CD4-positive, alpha-beta T cell treated with Interleukin-10 for 1 hour (primary cell): ENCODE data around the gene VTI1A.

Source experiments
- DNase-seq: peaks from one replicate; pipeline ENCODE4 v3.0.0-alpha.2; 2020

The VTI1A gene

DNA sequence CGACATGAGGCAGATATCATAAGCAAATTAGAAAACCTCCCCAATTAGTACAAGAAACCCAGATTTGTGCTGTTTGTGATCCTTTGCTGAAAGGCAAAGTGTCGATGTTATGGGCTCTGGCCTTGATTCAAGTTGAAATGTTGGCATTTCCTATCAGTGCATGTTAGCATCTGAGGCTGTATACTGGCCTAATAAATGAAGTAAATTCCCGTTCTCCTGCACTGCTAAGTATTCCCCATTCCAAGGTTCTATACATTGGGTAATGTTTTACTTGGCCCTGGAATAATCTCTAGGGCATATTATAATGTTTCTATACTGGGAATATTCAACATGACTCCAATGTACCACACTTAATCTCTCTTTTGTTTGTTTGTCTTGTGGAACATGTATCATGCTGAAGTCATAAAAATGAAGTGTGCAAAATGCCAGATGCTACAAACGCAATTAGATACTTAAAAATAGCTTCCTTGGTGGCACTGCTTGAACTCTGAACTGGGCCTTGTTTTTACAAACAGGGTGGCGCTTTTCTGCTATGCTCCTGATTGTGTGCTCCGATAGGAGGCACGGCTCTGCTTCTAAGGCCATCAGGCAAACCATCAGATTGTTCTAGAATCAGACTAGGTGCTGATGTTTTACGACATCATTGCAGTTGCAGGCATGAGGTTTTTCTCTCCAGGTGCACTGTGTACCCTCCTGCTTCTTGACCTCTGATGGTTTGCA, 346.3 kb downstream of the VTI1A start:
- DNase-seq = no peak

DNA sequence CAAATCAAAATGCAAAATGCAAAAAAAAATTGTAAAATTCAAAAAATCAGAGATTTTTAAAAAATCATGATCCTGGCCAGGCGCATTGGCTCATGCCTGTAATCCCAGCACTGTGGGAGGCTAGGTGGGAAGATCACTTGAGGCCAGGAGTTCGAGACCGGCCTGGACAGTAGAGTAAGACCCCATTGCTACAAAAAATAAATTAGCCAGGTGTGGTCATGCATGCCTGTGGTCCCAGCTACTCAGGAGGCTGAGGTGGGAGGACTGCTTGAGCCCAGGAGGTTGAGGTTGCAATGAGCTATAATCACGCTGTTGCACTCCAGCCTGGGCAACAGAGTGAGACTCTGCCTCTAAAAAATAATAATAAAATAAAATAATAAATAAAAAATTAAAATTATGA, 347.2 kb downstream of the VTI1A start:
- DNase-seq = no peak

DNA sequence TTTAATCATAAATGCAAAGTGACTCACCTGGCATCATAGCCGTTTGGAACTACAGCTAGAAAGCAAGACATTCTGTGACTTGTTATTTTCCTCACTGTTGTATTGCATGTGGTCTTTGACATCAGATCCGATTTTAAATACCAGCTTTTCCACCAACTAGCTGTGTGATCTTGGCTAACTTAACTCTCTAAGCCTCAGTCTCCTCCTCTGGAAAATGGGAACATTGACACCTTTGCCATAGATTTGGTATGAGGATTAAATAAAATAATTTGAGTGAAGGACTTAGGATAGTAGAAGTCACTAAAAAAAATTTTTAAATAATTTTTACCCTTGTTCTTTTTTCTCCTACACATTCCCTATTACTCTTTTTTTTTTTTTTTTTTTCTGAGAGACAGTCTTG, 348.1 kb downstream of the VTI1A start:
- DNase-seq = no peak

DNA sequence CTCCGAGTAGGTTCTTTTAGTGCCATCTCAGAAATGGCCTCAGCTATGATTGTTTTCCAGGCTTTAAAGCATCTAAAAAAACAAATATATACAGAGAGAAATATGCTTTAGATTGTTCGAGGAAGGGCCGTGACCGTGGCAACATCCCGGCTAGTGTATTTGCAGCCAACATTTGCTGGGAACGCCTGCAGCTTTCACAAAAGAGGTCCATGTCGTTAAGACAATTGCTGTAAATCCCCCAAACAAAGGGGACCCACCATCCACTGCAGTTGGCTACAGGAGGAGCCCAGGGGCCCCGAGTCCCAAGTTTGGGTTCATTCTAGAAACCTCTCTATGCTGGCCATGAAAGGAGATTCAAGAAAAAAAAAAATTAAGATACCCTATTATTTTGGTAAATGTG, 350.2 kb downstream of the VTI1A start:
- DNase-seq = no peak

DNA sequence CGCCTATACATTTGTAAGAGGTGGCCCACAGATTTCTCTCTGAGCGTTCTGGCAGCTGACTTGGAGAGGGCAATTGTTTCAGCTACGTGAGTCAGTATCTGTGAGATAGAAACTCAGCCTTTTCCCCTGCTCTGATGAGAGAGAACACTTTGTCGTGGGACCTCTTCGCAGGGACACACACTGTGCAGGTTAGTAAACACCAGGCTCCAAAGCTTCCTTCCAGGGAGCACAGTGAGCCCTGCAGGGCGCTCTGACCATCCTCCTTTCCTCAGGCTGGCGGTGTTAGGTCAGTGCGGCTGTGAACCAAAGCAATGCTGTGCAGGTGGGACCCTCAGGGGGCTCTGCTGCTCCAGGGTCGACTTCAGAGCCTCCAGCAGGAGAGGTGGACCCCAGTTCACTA, 350.8 kb downstream of the VTI1A start:
- no peak for DNase-seq

DNA sequence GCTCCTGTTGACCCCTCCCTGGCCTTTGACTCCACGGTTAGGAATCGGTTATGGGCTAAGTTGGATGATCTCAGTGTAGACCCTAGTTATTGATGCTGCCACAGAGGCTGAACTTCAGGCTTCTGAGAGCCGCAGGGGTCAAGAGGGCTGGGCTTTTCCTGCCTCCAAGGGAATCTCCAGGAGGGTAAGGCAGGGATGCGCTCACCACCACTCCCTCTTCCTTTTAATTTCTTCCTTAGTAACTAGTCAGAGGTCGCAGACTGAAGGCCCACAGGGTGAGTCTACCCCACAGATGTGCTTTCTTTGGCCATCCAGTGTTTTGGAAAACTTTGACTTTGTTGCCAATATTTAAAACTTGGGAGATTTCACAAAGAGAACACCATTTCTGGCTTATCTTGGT, 352.0 kb downstream of the VTI1A start:
- DNase-seq = no peak

DNA sequence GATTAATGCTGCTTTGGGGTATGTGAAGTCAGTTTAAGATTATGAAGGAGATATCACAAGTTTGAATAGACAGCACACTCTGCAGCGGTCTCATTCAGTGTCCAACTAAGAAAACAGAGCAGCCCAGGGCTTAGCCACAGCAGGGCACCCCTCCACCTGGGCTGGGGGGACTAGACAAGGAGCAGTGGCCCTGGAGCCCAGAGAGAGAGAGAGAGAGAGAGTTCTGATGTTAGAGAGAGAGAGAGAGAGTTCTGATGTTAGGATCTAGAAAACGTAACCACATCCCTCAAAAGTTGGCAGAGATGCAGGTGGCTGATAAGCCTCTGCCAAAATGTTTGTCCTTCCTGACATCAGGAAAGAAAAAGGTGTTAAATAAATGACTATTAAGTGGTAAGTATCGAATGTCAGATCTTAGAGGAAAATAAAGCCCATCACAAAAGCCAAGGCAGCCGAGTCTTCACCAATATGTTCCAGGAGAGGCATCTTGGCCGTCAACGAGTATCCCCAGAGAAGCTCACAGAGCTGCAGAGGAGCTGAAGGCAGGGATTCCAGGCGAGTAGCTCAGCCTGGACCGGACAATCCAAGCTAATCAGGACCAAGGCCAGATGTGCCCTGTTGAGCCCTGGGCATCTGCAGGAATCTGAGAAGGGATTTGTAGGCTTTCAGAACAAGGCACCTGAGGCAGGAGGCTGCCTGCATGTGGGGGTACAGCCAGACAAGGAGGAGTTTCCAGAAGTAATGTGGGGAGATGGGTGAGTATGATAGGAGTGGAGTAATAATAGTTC, 352.9 kb downstream of the VTI1A start:
- no peak for DNase-seq

DNA sequence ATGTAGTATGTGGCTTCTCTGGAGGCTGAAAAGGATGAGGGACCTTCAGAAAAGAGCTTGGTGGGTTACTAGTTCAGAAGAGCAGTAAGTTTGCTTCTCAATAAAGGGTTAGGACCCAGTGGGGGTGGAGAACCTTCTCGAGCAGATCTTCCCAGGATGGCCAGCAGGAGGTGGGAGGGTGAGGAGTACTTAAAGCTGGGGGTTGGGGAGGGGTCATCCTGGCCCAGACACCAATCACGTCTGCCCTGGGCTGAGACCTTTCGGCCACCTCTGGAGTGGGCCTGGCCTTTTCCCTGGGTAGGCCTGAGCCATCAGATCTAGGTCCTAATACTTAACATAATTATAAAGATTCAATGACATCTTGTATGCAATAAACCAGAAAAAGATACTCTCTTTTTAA, 354.0 kb downstream of the VTI1A start:
- no peak for DNase-seq

DNA sequence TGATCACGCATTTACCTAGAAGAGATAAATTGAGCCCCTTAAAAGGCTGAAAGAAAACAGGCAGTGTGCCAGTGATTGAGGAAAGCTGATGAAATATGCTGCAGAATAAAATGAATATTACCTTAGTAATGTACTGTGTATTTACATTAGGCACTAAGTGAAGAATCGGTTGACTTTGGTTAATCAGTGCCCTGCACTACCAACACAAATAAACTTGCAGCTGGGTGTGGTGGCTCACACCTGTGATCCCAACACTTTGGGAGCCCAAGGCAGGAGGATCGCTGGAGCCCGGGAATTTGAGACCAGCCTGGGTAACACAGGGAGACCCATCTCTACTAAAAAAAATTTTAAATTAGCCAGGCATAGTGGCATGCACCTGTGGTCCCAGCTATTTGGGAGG, 354.7 kb downstream of the VTI1A start:
- DNase-seq = no peak

DNA sequence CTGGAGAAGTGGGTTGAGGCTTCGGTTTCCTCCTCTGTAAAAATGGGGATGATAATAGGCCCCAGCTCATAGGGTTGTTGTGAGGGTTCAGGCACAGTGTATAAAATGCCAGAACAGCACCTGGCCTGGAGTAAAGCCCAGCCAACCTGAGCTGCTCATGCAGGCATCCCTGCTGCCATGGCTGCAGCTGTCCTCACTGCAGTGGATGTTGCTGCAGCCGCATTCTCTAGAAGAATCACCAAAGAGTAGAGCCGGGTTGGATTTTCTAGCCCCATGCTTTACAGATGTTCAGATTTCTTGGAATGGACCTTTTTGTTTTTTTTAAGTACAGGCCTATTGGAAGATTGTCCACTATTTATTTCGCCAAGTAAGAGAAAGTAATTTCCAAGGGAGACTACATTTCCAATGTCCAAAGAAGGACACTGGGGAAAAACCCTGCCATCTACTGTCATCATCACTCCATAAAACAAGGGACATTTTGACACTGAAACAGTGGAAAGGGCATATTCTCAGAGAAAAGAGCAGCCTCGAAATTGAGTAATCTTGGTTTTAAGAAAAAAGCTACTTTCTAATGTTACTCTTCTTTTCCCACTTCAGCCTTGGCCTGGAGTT, 355.5 kb downstream of the VTI1A start:
- no peak for DNase-seq

DNA sequence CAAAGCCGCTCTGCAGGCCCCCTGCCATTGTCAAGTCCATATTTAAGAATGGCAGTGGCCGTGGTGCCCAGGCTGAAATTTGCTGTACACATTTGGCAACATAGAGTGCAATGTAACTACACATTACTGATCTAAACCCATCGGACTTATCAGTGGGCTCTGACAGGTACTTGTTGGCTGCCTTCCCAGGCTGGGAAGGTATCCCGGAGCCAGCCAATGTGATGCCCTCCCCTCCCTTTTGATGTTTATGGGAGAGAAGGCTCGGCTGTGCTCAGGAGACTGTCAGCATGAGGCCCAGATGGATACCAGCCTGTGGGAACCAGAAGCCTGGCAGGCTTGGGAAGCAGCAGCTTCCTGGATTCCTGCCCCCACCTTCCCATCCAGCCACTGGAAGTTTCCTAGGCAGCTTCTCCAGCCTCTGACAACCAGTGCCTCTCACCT, 357.0 kb downstream of the VTI1A start:
- DNase-seq = no peak

DNA sequence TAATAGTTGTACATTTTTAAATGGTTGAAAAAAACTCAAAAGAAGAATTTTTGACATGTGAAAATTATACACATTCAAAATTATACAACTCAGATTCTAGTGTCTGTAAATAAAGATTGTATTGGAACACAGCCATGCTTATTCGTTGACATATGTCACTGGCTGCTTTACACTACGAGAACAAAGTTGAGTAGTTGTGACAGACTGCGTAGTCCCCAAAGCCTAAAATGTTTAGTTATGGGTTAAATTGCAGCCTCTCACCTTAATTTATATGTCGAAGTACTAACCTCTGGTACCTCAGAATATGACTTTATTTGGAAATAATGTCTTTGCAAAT, 358.2 kb downstream of the VTI1A start:
- DNase-seq = no peak

DNA sequence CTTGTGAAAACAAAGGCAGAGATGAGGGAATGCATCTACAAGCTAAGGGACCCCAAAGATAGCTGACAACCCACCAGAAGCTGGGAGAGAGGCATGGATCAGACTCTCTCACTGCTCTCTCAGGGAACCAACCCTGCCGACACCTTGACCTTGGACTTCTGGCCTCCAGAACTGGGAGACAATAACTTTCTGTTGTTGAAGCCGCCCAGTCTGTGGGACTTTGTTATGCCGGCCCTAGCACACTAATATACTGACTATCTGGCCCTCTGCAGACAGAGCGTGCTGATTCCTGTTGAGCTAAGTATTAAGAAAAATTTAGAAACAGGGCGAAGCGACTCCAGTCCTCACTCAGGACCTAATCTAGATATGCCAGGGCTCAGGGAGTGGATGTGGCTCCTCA, 358.7 kb downstream of the VTI1A start:
- no peak for DNase-seq

DNA sequence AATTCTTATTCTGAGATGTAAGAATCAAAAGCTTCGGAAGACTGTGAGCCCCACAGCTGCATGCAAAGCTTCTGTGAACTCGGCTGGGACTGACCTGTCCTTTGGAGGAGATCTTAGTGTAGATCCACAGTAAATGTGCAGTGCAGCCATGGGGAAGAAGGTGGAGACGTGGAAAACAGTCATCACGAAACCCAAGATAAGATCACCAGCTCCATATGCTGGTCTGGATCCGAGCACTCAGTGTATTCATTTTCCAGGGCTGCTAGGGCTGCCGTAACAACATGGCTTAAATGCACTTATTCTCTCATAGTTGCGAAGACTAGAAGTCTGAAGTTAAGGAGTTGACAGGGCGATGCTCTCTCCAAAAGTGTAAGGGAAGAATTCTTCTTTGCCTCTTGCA, 360.0 kb downstream of the VTI1A start:
- no peak for DNase-seq

DNA sequence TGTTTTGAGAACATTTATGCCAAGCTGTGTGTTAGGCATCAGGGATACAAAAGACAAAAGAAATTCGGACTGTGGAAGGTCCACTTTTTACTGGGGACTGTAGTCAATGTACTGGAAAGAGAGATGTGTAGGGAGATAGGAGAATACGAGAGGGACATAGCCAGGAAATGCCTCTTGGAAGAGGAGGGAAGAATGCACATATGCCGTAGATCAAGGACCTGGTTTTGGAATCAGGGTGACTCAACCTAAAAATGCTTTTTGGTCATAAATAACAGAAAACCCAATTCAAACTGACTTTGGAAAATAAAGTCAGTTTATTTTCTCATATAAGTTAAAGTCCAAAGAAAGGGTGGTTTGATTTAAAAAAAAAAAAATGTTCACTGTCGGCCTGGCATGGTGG, 362.7 kb downstream of the VTI1A start:
- DNase-seq = no peak

DNA sequence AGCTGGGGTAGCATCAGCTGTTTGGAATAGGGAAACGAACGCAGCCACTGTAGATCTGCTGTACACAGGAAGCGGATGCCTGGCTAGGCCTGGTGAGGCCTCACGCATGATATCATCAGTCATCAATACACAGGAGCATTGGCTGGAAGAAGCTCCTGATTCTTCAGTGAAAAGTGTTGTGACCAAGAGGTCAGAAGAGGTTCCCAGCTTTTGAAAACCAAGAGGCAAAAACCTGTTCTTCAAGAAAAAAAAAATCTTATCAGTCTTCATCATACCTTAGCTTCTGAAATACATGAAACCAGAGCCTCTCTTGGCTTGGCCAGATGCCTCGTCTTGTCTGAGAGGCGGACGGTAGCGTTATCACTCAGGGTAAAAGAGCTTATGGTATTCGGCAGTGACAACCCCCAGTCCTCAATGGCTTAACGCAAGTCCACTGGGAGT, 363.7 kb downstream of the VTI1A start:
- no peak for DNase-seq

DNA sequence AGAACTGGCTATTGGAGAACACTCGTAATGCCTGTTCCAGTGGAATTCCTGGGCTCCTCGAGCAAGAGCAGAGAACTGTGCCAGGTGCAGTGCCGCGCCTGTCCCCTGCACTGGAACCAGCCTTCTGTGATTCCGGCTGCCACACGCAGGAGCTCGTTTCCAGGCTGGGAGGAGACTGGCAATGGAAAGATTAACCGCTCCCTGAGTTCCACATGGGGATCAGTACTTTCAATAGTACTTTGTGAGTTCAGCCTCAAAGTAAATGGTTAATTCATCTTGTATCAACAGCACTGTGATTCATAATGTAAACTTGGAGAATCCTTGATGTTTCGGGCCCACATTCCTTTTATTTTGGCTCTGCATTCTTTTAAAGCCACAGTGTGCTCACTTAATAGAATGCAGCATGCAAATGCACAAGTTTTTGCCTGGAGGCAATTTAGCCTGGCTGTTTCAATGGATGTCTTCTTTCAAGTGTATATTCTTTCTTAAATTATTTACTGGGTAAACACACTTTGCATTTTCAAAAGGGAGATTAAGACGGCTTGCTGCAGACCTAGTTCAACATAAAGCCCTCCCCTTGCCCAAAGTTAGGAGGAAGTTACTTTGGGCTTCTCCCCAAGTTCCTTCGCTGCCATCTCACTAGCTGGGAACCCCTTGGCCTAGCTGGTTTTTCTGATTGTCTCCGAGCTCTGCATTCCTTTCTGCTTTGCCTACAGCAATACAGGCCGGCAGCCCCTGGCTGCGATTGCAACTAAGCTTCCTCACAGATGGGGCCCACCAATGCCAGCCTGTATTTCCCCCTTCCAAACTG, 364.9 kb downstream of the VTI1A start:
- no peak for DNase-seq

DNA sequence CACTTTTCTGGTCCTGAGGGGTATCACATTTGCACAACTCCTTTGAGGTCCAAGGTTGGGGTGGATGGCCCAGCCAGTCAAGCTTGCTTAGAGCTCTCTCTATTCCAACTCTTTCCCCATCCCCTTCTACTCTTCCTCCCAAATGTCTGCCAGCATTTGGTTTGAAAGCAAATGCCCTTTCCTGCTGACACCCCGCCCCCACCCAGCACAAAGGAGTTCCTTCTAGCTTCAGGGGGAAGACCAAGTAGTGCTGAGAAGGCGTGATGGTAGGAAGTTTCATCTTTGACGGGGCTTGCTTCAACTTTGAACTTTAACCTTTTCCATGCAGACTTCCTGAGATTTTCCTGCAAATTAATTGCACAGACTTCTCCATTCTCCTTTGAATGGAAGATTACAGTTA, 365.6 kb downstream of the VTI1A start:
- no peak for DNase-seq

DNA sequence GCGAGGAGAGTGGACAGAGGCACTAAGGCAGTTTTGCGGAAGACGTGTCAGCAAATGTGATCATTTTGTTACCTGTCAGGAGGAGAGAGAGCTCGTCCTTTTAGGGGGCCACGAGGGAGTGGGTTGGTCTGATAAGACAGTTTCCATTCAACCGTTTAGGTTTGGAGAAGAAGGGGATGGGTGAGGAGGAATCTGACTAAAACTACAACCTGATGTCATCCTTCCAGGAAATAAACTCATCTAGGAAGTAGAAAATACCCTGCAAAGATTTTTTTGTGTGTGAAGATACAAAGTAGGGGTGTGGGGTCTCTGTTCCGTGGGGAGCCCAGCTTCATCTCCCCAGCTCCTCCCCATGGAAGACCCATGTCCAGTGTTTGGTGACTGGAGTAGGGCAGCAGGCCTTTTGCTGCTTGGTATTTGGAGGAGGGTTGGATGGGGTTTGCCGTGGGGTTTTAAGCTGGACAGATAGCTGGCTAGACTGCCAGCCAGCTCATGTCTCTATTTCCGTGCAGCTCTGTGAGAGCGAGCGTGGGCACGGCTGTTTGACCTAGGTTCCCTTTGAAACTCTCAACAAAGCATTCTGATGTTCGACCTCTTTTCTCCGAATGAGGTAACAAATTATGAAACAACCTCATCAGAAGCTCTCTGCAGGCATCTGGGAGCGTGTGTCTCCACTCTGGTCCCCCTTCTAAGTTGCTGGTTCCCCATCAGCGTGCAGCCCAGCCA, 367.0 kb downstream of the VTI1A start:
- no peak for DNase-seq

DNA sequence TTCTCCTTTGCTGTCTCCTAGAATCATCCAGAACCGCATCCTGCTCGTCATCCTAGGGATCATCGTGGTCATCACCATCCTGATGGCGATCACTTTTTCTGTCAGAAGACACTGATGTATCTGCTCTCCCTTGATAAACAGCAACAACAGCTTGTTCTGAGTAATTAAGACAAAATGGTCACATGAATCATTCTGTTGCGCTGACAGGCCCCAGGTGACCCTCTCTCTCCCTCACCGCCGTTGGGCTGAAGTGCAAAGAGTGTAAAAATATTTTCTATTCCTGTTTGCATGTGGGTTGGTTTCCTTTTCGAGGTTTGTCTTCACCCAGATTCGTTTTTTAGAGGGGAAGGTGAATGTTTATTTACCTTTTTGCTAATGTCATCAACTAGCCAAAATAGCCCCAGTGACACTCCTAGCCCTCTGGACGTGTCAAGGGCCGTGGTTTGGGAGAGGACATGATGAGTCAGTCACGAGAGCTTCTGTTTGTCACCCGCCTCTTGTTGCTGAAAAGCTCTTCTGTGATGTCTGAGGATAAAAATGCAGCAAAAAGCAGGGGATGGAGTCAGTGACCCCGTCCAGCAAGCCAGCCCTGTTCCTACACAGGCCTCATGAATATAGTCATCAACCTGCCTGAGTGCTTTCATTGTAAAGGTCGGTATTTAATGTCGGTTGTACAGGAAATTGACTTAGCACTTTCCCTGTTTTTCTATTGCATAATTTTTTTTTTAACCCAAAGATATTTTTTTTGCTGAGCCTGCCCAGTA, 368.4 kb downstream of the VTI1A start:
- DNase-seq = no peak

DNA sequence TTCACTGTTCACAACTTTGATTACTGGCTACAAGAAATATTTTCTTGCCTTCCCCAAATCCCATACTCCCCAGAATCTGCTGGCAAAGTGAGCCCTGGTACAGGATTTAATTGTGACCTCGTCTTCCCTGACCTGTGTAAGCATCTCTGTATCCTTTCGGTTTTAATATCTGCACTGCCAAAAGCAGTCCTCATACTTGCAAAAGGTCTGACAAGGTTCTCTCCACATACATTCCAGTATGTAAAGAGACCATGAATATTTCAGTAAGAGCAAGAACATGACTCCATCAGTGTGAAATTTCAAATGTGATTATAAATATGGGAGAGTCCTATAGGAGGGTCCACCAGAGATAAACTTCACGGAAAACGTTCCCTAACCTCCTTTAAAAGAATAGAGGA, 369.0 kb downstream of the VTI1A start:
- no peak for DNase-seq

DNA sequence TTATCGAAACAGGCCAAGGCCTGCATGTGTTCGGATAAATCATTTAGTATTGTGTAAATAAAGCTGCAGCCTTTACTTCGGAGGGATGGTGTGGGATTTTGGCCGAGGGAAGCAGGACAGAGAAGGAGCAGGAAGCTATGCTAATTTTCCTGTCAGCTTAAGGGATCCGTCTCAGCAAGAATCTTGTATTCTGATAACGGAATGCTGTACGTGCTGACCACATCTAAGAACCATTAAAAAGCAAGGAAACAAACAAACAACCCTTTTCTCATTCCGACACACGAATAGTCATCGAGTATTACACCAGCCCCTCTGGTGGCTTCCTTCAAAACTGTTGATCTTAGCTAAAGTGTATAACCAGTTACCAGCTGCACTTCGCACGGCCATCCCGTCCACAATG, 369.9 kb downstream of the VTI1A start:
- DNase-seq = no peak
